ENCODE results near the gene DOLPP1.

DOLPP1 gene

DNA sequence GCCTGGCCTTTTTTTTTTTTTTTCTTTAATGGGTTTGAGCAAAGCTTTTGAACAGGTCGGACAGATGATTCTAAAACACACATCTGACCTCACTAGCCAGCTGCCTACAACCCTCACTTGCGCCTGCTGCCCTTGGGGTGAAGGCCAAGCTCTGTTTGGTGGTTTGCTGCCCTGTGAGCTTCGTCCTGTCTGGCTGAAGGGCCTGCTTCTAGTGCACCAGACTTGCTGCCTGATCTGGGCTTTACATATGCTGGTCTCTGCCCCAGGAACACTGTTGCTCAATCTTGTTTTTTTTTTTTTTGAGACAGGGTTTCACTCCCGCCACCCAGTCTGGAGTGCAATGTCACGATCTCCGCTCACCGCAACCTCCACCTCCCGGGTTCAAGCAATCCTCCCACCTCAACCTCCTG lies 16.4 kb upstream of the DOLPP1 start:
- DNase-seq (ENCODE audit: low read depth in 2 of 2), result no peak

DNA sequence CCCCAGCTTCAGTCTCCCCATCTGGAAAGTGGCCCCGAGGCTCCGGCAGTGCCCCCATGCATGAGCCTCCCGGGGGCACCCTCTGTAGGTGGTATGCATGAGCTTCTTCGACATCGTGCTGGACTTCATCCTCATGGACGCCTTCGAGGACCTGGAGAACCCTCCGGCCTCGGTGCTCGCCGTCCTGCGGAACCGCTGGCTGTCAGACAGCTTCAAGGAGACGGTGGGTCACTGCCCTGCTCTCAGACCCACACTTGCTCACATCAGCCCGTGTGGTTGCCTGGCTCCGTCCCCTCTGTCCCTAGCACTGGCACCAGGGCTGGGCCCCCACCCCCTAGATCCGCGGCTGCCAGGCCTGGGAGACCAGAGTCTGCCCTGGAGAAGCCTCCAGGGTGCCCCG lies 12.8 kb upstream of the DOLPP1 start:
- no peak for DNase-seq (ENCODE audit: low read depth in 2 of 2)

DNA sequence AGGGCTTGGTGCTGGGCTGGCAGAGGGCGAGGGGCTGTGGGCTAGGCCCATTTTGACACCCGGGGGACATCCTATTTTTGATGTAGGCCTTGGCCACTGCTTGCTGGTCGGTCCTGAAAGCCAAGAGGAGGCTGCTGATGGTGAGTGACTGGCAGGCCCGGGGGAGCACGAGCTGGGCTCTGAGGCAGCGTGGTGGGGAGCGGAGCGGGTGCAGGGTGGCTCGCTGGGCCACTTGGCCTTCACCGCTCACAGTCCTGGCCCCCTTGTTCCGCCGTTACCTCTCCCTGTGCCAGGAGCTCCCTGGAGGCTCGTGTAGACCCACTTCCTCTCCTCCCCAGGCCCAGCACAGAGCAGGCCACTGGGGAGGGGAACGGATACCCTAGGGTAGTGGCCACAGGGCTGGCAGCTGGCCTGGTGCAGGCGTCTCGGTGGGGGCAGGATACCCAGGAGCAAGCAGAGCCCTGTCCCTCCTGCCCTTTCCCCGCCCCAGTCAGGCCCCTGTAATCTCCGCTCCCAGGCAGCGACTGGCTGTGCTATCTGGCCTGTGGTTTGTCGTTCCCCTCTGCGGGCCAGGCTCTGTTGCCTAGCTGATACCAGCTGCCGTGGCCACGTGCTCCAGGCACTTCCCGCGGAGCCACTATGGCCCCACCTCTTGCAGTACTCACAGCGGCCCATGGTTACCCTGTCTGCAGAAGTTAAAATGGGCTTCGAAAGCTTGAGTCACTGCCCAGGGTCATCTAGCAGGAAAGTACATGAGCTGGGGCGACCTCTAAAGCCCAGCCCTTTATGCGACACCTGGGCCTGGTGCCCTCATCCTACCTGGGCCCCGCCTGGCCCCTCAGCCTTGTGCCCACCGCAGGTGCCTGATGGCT lies 11.7 kb upstream of the DOLPP1 start:
- DNase-seq (ENCODE audit: low read depth in 2 of 2), result peak; percentile 30 to 40

DNA sequence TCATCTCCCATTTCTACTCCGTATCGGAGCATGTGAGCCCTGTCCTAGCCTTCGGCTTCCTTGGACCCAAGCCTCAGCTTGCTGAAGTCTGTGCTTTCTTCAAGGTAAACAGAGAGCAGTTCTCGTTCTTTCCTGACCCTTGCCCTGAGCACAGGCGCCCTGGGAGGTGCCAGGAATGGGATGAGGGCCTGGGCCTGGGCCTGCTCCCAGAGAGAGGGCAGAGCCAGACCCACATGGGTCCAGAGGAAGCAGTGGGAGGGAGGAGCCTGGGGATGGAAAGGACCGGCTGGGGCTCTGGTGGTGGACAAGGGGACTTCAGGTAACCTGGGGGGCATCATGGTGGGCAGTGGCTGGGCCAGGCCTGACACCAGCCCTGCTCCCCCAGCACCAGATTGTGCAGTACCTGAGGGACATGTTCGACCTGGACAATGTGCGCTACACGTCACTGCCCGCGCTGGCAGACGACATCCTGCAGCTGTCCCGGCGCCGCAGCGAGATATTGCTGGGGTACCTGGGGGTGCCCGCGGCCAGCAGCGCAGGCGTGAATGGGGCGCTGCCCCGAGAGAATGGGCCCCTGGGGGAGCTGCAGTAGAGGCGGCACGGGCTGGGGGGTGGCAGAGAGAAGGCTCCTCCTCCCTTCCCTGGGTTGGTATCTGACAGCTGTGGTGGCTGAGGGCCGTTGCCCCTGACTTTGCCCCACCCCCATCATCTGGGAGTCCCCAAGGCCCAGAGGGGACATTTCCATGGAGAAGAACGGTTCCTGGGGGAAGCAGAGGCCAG lies 10.9 kb upstream of the DOLPP1 start:
- no peak for DNase-seq (ENCODE audit: low read depth in 2 of 2)

DNA sequence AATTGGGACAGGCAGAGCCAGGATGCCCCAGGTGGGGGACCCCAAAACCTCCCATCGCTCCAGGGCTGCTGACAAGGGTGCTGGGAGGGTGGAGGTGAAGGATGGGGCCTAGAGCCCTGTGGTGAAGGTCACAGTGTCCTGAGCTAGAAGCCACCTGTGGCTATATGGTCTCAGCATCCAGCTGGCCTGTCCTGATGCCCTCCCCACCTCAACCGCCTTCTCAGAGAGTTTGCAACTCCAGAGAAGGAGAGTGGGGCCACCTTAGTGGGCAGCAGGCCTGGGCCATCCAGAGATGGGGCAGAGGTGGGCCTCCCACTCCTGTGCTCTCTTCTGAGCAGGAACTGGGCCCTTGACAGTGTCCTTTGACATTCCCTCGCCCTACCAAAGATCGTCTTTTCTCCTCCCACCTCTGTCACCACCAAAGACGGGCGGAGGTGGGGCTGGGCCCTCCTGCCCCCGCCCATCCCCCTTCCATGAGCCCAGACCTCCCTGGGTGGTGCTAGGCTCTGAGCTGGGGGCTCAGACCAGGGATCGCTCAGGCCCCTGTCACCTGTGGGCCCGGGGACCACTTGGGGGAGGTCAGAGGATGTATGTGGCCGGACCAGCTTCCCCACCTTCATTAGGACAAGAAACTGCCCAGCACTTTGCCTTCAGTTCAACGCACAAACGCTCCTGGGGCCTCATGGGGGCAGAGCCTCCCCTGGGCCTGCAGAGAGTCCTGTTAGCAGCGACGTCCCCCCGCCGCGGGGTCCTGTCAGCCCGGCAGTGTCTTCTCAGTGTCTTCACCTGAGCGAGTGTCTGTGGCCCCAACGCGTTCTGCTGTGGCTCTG lies 10.0 kb upstream of the DOLPP1 start:
- DNase-seq (ENCODE audit: low read depth in 2 of 2), result no peak

DNA sequence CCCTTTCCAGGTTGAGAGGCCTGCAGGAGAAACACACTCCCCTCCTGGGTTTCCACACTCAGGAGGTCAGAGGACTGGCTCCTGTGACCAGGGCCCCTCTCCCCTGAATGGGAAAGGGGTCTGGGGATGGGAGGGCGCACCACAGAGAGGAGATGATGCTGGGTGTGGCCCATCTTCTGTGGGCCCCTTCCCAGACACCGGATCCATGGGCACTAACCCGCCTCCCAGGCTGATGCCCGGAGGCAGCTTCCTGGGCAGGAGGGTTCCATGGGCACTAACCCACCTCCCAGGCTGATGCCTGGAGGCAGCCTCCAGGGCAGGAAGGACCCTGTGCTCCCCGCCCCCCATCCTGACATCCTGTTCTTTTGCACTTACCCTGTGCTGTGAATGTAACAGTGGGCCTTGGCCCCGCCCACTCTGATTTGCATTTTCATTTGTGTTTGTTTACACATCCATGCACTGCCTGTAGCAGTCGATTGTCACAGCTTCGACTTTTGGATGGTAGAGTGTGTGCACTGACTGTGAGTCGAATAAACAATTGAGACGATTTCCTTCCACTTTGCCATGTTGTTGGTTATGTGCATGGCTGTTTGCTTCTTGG lies 9.3 kb upstream of the DOLPP1 start:
- DNase-seq (ENCODE audit: low read depth in 2 of 2), result no peak

DNA sequence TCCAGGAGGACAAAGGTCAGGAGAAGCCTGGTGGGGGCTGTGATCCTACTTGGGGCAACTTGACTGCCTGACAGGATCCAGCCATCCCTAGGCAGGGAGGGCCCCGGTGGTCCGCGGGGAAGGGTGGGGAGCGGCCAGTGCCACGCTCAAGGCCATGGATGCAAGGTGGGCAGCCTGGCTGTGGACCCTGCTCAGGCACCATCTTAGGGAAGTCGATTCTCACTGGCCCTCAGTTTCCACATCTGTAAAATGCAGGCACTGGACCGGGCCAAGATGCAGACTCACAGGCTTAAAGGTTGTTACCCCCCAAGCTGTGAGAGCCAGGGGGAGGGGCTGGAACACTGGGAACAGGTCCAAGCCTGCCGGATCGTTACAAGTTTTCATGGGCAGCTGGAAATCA lies 8.7 kb upstream of the DOLPP1 start:
- DNase-seq (ENCODE audit: low read depth in 2 of 2), result no peak

DNA sequence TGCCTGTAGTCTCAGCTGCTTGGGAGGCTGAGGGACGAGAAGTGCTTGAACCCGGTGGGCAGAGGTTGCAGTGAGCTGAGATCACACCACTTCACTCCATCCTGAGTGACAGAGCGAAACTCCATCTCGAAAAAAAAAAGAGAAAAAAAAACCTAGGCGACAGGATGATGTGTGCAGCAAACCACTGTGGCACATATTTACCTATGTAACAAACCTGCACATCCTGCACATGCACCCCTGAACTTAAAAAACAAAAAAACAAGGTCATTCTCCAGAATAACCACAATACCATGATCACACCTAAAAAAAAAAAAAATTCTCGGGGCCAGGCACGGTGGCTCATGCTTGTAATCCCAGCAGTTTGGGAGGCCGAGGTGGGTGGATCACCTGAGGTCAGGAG lies 7.5 kb upstream of the DOLPP1 start:
- DNase-seq (ENCODE audit: low read depth in 2 of 2), result no peak

DNA sequence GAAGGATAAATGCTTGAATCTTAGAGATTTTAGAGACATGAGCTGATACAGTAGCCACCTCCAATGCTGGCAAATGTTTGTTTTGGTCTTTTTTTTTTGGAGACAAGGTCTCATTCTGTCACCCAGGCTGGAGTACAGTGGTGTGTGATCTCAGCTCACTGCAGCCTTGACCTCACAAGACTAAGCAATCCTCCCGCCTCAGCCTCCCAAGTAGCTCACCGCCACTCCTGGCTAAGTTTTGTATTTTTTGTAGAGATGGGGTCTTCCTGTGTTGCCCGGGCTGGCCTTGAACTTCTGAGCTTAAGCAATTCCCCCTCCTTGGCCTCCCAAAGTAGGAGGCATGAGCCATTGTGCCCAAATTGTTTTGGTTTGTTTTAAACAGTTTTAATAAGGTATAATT lies 6.8 kb upstream of the DOLPP1 start:
- no peak for DNase-seq (ENCODE audit: low read depth in 2 of 2)

DNA sequence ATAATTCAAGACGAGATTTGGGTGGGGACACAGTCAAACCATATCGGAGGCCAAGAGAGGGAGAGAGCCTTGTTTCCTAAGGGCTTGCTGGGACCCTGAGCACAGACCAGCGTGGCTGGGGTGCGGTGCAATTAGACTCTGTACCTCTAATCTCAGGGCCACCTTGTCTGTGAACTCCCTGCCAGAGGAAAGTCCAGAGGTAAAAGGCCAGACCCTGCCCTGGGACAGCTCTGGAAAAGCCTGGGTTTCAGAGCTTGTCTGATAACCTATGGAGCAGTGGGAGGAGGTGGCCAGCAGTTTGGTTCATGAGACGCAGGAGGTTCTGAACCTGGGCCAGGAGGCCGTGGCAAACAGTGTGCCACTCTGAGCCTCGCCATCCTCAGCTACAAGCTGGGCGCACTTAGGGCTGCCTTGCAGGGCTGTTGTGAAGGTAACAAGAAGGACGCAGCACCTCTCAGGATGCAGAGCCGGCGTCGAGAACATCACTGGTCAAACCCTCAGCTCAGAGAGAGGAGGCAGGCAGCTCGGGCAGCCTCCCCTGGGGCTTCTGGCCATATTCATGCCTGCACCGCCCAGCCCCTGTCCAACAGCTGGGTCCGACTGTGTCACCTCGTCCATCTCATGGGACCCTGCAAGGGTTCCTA lies 4.8 kb upstream of the DOLPP1 start:
- no peak for DNase-seq (ENCODE audit: low read depth in 2 of 2)

DNA sequence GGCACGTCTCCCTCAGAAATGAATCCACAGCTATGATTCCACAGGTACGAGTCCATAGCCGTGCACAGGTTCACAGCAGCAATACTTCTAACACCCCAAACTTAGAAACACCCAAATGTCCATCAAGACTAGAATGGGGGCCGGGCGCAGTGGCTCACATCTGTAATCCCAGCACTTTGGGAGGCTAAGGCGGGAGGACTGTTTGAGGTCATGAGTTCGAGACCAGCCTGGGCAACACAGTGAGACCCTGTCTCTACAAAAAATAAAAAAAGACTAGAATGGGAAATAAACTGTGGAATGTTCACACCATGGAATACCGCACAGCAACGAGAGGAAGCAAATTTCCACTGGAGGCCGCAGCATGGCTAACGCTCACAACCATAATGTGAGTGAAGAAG lies 4.3 kb upstream of the DOLPP1 start:
- DNase-seq (ENCODE audit: low read depth in 2 of 2), result no peak

DNA sequence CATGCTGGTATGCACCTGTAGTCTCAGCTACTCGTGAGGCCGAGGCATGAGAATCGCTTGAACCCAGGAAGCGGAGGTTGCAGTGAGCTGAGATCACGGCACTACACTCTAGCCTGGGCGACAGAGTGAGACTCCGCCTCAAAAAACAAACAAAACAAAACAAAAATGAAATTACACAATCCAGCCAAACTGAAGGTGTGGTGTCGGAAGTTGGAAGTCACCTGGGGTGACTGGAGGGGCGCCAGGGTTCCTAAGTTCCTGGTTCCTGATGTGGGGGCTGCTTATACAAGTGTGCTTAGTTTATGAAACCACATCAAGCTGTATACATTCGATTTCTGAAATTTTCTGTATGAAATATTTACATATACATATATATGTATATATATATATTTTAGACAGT lies 3.7 kb upstream of the DOLPP1 start:
- DNase-seq (ENCODE audit: low read depth in 2 of 2), result no peak

DNA sequence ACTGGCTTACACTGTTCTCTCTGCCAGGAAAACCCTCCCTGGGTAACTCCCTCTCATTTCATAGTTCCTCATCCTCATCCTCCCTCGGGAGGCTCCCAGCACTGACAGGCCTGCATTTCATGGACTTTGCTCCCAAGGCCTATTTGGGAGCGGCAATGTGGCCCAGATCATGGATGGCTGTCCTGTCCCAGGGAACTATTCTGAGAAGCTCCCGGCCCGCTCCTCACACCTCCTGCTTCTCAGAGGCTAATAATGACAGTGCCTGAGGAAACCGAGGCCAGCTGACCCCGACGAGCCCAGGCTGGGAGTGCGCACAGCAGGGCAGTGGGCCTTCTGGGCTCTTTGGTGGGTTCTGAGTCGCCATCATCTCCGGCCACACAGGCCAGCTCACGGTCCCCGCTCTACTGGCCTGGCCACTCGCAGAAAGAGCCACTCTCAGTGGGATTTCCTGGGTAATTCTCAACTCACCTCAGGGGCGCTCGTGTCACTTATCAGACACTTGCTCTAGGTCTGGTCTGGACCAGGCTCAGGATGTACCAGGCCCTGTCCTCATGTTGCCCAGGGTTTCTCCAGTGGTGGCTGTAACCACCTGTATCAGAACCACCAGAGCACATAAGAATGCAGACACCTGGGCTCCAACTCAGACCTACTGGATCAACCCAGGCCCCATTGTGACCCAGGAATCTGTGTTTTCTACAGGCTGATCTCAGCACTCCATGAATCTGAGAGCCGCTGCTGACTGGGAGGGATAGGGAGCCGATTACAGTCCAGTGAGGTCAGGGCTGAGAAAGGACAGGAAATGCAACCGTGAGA lies 2.0 kb upstream of the DOLPP1 start:
- no peak for DNase-seq (ENCODE audit: low read depth in 2 of 2)

DNA sequence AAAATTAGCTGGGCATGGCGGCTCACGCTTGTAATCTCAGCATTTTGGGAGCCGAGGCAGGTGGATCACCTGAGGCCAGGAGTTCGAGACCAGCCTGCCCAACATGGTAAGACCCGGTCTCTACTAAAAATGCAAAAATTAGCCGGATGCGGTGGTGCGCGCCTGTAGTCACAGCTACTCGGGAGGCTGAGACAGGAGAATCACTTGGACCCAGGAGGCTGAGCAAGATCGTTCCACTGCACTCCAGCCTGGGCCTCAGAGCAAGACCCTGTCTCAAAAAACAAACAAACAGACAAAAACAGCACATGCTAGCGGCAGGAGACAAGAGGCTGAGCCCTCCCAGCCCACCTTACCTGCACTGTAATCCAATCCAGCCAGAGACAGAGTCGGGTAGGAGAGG lies 1.1 kb upstream of the DOLPP1 start:
- DNase-seq (ENCODE audit: low read depth in 2 of 2), result no peak

DNA sequence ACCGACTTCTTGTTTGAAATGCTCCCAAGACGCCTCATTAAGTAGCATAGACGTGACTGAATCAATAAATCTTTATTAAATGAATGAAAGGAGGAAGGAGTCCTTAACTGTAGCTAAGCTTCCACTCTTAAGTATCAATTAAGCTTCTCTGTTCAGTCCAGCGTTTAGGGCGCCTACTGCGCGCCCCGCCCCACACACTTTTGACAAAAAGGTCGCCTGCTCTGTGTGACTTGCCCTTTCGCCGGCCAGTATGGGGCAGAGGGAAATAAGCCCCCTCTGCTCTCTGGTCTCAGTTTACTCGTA lies 662 bp upstream of the DOLPP1 start:
- DNase-seq (ENCODE audit: low read depth in 2 of 2), result no peak

DNA sequence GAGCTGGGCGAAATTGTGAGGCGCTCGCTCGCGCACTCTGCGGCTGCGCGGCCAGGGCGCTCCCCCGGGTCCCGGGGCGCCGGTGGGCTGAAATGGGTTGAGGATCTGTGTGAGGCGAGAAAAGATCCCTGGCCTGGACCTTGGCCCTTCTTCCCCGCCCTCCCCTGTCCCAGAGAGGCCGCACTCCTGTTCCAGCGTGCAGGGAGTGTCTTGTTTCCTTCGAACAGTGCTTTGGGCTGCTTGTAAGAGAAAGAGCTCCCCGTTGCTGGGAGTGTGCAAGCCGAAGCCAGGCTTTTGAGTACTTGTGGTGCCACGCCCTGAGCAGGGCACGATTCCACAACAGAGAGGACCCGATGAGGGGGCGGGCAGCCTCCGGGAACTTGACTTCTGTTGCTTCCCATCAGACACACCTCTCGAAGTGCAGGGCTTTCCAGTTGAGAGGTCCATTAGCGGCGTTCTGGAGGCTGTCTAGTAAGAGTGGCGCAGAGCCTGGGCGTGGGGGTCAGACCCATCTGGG lies 535 bp downstream of the DOLPP1 start:
- DNase-seq (ENCODE audit: low read depth in 2 of 2), result no peak

DNA sequence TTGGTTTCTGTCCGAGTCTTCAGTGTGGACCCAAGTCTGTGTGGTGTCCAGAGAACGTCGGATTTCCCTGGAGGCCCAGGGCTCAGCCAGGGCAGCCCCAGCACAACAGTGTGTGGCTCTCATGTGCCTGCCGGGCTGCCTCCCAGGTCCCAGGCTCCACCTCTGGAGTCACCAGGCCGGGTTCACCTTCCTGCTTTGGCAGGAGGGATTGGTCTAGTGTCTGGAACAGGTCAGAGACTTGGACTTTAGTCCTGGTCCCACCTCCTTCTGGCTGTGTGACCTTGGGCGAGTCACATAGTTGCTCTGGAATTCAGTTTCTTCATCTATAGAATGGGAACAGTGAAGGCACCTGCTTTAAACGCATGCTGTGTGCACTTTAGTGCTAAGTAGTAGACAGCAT lies 3.2 kb downstream of the DOLPP1 start:
- no peak for DNase-seq (ENCODE audit: low read depth in 2 of 2)

DNA sequence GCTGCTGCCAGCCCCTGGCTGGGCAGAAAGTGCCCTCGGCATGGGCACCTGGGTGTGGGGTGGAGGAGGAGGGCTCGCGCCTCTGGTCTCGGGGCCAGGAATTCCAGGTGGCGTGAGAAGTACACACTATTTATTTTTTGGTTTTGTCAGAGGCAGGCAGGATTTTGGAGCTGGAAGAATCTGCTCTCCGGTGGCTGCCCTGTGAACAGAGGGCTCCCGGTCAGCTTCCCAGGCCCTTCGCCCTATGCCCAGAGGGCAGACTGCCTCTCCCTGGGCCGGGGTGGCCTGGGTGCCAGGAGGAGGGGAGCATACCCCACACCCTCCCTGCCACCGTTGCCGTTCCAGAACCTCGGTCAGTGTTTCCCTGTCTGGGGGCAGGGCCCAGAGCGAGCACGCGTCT lies 8.3 kb downstream of the DOLPP1 start:
- no peak for DNase-seq (ENCODE audit: low read depth in 2 of 2)

DNA sequence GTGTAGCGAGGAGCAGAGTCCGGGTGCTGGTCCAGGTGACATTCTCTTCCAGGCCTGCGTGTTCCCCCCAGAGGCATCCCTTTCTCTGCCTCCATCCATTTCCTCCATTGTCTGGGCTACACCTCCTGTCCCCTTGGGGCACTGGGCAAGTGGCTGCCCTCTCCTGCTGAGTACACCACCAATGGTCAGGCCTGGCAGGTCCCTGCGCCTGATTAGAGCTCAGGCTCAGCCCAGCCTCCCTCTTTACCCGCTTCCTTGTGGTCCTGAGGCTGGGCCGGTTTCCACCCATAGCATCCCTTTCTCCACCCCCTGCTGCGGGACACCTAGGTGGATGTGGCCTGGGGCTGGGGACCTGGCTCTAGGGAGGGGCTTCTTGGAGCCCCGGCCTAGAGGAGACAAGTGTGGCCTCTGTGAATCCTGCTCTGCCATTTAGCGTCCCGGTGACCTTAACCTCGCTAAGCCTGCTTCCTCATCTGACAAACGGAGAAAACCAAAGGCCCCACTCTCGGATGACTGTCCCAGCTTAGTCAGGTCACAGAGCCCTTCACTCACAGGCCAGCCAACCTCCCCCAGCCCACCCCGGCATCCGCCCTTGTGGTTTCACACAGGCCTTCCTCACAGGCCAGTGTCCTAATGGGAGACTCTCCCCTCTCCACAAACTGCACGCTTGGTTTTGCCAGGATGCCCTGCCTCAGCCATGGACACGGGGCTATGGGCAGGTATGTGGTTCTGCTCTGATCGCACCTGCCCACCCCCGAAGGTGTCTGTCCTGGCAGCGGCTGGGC lies 12.9 kb downstream of the DOLPP1 start:
- no peak for DNase-seq (ENCODE audit: low read depth in 2 of 2)

All from activated CD8-positive, alpha-beta memory T cell treated with anti-CD3 and anti-CD28 coated beads for 4 hours (primary cell).